HG02840 (cell line): Measurements from ENCODE around the gene MRPL12.

Experiments
- ATAC-seq: cut with Tn5 transposase; IDR thresholded peaks from one replicate; pipeline ENCODE4 v1.9.1; 2021; ENCODE audit warnings: mild to moderate bottlenecking, moderate library complexity, moderate number of reproducible peaks; ENCODE audit not compliant: unreplicated experiment, low FRiP score

The MRPL12 gene

GRCh38 chr17:81715107-81715871 lies 12.1 kb downstream of the MRPL12 start:
- ATAC-seq, result no peak

DNA sequence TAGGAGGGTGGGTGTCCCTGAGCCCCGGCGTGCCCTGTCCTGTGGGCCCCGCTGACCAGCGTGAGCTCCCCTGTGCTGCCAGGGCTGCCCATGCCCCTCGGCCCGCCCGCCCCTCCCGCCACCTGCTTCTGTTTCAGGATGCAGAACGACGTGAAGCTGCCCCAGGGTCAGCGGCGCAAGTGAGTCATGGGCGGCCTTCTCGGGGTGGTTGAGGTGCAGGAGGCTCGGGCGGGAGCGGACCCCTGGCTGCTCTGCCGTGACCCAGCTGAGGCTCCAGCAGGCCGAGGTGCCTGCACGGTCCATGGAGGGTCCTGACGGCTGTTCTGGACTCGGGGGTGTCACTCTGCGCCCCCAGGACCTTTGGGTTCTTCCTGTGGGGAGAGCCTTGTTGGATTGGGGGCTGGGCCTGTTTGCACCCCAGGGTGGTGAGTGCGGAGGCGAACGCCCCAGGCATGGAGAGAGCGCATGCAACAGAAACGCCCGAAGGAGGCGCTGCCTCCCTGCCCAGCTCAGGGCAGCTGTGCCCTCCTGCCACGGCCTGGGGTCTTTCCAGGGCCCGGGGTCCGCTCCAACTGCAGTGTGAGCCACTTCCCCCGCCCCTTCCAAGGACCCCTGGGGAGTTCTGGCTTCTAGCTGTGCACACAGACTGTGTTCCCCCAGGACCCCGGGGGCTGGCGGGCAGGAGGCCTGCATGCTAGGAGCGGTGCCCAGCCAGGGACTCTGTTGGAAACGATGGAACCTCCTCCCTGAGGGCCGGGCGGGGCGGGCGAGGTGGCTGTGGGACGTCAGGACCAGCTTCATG lies 12.9 kb downstream of the MRPL12 start:
- no peak for ATAC-seq

GRCh38 chr17:81716674-81716996 lies 13.5 kb downstream of the MRPL12 start:
- ATAC-seq, result no peak

GRCh38 chr17:81717049-81717765 lies 14.0 kb downstream of the MRPL12 start:
- no peak for ATAC-seq

DNA sequence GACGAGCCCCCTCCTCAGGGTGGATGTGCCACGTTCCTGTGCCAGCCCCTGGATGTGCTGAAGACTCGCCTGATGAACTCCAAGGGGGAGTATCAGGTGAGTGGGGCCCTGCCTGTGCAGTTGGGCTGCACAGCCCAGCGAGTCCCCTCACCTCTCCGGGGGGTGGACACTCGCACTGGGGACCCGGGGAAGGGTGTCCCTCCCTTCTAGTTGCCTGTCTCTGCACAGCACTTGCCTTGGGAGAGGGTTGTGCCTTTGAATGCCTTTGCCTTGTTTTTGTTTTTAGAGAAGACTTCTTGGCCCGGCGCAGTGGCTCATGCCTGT lies 14.6 kb downstream of the MRPL12 start:
- no peak for ATAC-seq

- ATAC-seq, result no peak
Observed at GRCh38 chr17:81719410-81720266, 16.5 kb downstream of the MRPL12 start.

GRCh38 chr17:81720267-81721071 lies 17.3 kb downstream of the MRPL12 start:
- ATAC-seq, result no peak

DNA sequence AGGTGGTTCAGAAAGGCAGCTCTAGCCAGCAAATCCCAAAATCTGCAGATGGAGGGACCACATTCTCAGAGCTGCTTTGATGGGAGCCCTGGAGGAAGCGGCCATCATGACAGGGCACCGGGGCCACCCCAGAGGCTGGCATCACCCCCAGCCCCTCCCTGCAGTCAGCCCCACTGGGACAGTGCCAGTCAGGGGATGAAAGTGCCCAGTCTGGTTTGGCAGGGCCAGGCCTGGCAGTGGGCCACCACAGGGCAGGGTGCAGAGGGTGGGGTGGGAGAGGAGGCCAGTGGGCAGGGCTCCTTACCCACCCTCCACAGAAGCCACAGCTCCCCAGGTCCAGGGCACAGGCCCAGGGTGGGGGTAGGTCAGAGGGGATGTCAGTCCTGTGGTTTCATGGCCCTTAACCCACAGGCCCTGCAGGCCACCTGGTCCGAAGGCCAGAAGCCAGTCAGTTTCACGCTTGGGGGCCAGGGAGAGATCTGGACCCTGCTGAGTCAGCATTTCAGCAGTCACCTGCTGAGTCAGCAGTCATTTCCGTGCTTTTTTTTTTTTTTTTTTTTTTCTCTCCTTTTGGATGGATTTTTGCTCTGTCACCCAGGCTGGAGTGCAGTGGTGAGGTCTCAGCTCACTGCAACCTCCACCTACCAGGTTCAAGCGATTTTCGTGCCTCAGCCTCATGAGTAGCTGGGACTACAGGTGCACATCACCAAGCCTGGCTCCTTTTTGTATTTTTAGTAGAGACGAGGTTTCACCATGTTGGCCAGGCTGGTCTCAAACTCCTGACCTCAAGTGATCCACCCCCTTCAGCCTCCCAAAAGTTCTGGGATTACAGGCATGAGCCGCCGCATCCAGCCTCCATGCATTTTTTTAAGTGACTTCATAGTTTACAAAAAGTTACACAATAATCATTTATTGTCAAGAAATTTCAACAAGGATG lies 19.3 kb downstream of the MRPL12 start:
- ATAC-seq, result no peak

DNA sequence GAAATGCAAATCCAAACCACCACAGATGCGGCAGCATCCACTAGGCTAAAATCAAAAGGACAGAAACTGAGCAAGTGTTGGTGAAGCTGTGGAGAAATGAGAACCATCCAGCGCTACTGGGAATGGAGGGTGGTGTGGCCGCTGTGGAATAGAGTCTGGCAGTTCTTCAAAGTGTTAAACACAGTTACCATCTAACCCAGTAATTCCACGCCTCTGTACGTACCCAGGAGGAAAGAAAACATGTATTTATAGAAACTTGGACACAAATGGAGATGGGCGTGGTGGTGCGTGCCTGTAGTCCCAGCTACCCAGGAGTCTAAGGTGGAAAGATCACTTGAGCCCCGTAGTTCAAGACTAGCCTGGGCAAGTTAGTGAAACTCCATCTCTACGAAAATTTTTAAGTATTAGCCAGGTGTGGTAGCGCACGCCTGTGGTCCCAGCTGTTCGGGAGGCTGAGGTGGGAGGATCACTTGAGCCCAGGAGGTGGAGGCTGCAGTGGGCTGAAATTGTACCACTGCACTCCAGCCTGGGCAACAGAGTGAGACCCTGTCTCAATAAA lies 20.6 kb downstream of the MRPL12 start:
- ATAC-seq, result no peak

DNA sequence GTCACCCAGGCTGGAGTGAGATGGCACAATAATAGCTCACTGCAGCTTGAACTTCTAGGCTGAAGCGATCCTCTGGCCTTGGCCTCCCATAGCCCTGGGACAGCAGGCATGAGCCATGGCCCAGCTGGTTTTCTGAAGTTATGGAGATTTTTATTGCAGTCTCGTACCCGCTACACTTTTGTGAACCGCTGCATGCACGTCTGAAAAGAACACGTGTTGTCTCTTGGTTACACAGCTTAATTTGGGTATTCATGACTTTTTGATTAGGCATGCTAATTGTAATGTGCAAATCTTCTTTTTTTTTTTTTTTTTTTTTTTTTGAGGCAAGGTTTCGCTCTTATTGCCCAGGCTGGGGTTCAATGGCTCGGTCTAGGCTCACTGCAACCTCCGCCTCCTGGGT lies 22.3 kb downstream of the MRPL12 start:
- no peak for ATAC-seq

DNA sequence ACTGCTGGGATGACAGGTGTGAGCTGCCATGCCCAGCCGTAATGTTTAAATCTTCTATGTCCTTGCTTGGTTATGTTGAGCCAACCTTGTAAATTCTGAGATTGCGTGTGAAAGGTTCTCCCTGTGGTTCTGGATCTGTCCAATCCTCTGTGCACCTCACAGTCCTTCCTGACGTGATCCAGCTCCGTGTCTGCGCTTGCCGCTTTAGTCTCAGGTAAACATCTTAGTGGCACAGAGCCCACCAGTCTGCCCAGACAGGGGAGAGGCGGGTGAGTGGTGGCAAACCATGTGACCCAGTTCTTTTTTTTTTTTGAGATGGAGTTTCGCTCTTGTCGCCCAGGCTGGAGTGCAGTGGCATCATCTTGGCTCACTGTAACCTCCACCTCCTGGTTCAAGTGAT lies 22.8 kb downstream of the MRPL12 start:
- ATAC-seq, result no peak

DNA sequence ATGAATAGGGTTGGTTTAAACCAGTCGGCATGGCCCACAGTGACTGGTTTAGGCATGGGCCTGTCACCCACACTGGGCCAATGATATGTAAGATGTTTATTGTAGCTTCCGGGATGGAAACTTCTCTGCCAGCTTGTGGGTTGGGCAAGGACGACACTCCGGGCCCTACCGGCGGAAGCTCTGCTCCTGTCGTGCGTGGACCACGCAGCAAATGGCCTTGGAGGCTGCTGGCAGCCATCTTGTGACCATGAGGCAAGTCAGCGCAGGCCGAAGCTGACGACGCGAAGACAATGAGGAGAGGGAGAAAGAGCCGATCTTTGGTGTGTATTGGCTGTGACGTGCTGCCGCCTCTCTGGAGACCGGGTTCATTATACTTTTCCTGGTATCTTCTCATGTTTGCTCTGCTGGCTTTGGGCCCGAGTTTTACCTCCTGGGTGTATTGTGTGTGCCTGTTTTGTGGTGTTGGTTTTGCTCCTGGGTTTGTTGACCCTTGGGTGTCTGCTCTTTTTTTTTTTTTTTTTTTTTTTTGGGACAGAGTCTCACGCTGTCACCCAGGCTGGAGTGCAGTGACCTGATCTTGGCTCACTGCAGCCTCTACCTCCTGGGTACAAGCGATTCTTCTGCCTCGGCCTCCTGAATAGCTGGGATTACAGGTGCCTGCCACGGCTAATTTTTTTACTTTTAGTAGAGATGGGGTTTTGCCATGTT lies 24.3 kb downstream of the MRPL12 start:
- ATAC-seq, result no peak

DNA sequence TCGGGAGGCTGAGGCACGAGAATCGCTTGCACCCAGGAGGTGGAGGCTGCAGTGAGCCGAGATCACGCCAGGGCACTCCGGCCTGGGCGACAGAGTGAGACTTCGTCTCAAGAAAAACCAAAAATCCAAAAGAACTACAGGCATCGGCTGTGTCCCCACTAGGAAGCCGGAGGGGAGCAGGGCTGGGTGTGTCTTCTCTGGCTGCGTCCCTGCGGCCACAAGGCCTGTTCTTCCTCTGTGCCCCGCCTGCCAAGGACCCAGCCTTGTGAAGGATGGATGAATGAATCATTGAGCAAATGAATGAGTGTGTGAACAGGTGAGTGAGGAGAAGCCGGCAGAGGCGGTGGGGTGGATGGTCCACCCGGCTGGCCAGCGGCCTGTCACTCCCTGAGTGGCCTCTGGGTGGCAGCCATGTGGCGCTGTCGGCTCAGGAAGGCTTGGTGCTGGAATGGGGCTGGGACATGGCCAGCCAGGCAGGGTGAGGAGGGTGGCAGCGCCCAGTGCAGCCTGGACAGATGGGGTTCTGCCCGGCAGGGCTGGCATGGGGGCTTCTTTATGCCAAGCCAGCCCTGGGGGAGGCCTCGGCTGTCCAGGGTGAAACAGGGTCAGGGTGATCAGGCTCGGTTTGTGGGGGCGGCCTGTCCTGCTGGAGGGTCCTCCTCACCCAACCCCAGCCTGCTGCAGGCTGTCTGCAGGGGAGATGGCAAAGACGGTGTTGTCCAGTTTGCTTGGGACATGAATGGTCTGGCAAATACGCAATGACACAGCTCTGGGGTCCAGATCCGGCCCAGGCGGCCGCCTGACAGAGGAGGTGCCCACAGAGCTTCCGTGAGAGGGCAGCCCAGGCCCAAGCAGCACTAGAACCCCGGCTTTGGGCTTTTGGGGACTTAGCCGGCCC lies 30.6 kb downstream of the MRPL12 start:
- no peak for ATAC-seq

DNA sequence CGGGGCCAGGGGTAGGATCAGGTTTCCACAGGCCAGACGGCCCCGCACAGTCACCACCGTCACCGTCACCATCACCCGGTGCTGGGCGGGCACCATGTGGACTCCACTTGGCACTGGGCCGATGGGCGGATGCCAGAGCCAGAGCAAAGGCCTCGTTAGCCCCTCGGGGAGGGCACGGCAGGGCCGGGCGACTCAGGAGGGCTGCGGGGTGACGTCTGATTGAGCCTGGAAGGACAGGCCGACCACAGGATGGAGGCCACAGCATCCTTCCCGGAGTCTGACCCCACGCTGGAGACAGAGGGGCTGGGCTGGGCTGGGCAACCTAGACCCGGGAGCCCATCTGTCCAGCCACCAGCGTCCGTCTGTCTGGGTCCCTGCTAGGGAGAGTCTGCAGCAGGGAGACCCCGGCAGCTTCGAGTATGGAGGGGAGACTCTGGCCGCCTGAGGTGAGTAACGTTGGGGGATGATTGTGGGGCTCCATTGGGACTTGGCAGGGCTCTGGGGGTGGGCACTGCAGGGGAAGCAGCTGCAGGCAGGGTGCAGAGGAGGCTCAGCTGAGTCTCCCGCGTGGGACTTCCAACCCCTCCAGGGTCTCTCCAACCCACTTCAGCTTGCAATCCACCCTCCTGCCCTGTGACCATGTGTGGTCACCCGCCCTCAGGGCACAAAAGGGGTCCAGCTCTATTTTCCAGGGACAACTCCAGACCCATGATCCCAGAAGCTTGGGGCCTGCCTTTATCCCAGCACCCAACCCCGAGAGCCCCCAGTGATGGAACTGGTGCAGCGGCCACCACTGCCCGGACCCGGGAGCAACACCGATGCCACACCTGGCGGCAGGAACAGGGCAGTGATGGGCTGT lies 31.5 kb downstream of the MRPL12 start:
- no peak for ATAC-seq

DNA sequence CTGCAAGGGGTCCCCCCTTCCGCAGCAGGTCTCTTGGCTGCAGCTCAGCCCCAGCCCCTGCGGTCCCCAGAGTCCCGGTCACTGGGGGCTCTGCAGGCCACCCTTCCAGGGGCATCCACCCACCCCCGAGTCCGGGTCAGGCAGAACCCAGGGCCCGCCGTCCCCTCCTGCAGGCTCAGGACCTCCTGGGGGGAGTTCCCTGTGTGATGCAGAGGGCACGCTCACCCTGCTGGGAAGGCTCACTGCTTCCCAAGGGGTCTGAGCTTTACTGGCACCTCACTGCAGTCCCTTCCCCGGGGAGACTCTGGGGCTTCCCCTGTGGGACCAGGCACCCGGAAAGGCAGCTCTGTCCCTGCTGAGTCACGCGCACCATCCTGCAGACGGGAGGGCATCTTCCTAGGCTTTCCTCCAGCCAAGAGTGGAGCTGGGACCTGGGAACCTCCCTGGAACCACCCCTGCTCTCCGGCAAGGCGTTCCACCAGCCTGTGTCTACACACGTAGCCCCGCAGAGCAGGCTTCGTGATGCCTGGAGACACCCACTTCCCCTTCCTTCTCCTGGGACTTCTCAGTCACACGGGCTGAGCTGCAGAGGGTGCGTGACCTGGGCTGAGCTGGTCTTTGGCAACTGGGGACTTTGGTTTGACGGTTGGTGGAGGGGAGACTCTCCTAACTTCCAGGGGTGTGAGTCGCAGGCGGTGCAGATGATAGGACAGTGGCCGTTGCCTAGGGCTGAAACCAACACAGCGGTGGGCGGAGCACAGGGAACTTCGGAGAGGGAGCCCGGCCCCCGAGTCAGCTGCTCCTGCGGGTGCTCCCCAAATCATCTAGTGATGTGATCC lies 32.3 kb downstream of the MRPL12 start:
- no peak for ATAC-seq
